T-helper 1 cell treated with Interleukin-12 subunit alpha and Interleukin-12 subunit beta and Interleukin-4 antibody, amounts not matched to agents 30 μg/mL and 1 μg/mL, for 36 hours (primary cell): Measurements from ENCODE around the gene SLX9.
"Not testable (repeated sequence)": the region's sequence is repeated elsewhere in the genome, so short reads cannot be mapped to it uniquely, and the experiment has no call there.

Source experiments
- H3K27ac Mint-ChIP-seq: one replicate; pipeline ENCODE4 v1.8.0; 2021; ENCODE audit warnings: mild to moderate bottlenecking, mixed read lengths
- H3K27me3 Mint-ChIP-seq: one replicate; pipeline ENCODE4 v1.8.0; 2021; ENCODE audit warnings: low read depth, mixed read lengths
- H3K36me3 Mint-ChIP-seq: one replicate; pipeline ENCODE4 v1.8.0; 2021; ENCODE audit warnings: low read depth, mixed read lengths
- H3K4me1 Mint-ChIP-seq: one replicate; pipeline ENCODE4 v1.8.0; 2021; ENCODE audit warnings: low read depth, mixed read lengths
- H3K4me3 Mint-ChIP-seq: one replicate; pipeline ENCODE4 v1.8.0; 2021; ENCODE audit warnings: mild to moderate bottlenecking, moderate library complexity, mixed read lengths
- H3K9me3 Mint-ChIP-seq: one replicate; pipeline ENCODE4 v1.8.0; 2021; ENCODE audit warnings: mixed read lengths

Gene SLX9

GRCh38 chr21:45022348-45022675 is 82.5 kb downstream of the SLX9 start:
- Mint-ChIP-seq H3K9me3 (peaks cover 5% of the 10 kb centered on the region), H3K4me1 (peaks cover 3% of the 10 kb centered on the region), H3K4me3 (no peak overlapping the region), H3K27me3 (peaks cover 27% of the 10 kb centered on the region), H3K36me3 (no peaks in the 10 kb centered on the region), H3K27ac (no peak overlapping the region)

GRCh38 chr21:45022736-45023135 is 82.9 kb downstream of the SLX9 start:
- H3K4me3 Mint-ChIP-seq: no peak overlapping the region
- H3K27ac Mint-ChIP-seq: no peak overlapping the region
- peaks cover 22% of the 10 kb centered on the region for H3K27me3 Mint-ChIP-seq
- H3K4me1 Mint-ChIP-seq: no peaks in the 10 kb centered on the region
- no peaks in the 10 kb centered on the region for H3K36me3 Mint-ChIP-seq
- peaks cover 5% of the 10 kb centered on the region for H3K9me3 Mint-ChIP-seq

GRCh38 chr21:45024516-45024915 is 84.7 kb downstream of the SLX9 start:
- peaks cover 18% of the 10 kb centered on the region for H3K27me3 Mint-ChIP-seq
- H3K36me3 Mint-ChIP-seq, H3K4me1 Mint-ChIP-seq, H3K9me3 Mint-ChIP-seq, H3K4me3 Mint-ChIP-seq, H3K27ac Mint-ChIP-seq: not testable (repeated sequence)

- H3K9me3 Mint-ChIP-seq: peaks cover 5% of the 10 kb centered on the region
- H3K4me1 Mint-ChIP-seq: no peaks in the 10 kb centered on the region
- H3K27me3 Mint-ChIP-seq: peaks cover 10% of the 10 kb centered on the region
- no peaks in the 10 kb centered on the region for H3K36me3 Mint-ChIP-seq
- no peak overlapping the region for H3K27ac Mint-ChIP-seq
- no peak overlapping the region for H3K4me3 Mint-ChIP-seq
These were observed 86.4 kb downstream of the SLX9 start for GRCh38 chr21:45026066-45026745.
